ENCODE results near the gene PELI3. TPM values are rescaled to one million over a fixed set of nuclear protein-coding genes. Genes with fewer than 3 reads are reported as not detected.
"Not testable (repeated sequence)": the region's sequence is repeated elsewhere in the genome, so short reads cannot be mapped to it uniquely, and the experiment has no call there.

The PELI3 gene
- total and polyA plus RNA-seq, 2 donors: 1.5 to 2.4 TPM

GRCh38 chr11:66440101-66440939, 26.4 kb upstream of the PELI3 start:
- not testable (repeated sequence) for H3K27me3 ChIP-seq (ENCODE audit: control insufficient read depth in 2 of 2, insufficient read depth in 1 of 2, low read length in 1 of 2); H3K4me1 ChIP-seq (ENCODE audit: control insufficient read depth in 2 of 2, insufficient read depth in 2 of 2, low read length in 2 of 2); H3K27ac ChIP-seq (ENCODE audit: low read depth in 1 of 2, low read length in 1 of 2); DNase-seq (ENCODE audit: low read depth in 6 of 9, low spot score in 9 of 9); H3K4me3 ChIP-seq (ENCODE audit: low read length in 2 of 2)
- peaks cover 0 to 12% of the 10 kb centered on the region in 2 donors for H3K9me3 ChIP-seq (ENCODE audit: control insufficient read depth in 2 of 2, insufficient read depth in 1 of 2, low read length in 1 of 2)
- H3K36me3 ChIP-seq (ENCODE audit: control insufficient read depth in 2 of 2, insufficient read depth in 2 of 2, low read length in 1 of 2): peaks cover 6 to 10% of the 10 kb centered on the region in 2 donors
- 95% methylated on average over 29 of the region's 29 CpGs for WGBS

- not testable (repeated sequence) for DNase-seq (ENCODE audit: low read depth in 6 of 9, low spot score in 9 of 9); H3K27me3 ChIP-seq (ENCODE audit: control insufficient read depth in 2 of 2, insufficient read depth in 1 of 2, low read length in 1 of 2); H3K36me3 ChIP-seq (ENCODE audit: control insufficient read depth in 2 of 2, insufficient read depth in 2 of 2, low read length in 1 of 2); H3K27ac ChIP-seq (ENCODE audit: low read depth in 1 of 2, low read length in 1 of 2); H3K4me1 ChIP-seq (ENCODE audit: control insufficient read depth in 2 of 2, insufficient read depth in 2 of 2, low read length in 2 of 2); H3K4me3 ChIP-seq (ENCODE audit: low read length in 2 of 2)
- 95% methylated on average over 27 of the region's 27 CpGs for WGBS
- H3K9me3 ChIP-seq (ENCODE audit: control insufficient read depth in 2 of 2, insufficient read depth in 1 of 2, low read length in 1 of 2): peaks cover 0 to 12% of the 10 kb centered on the region in 2 donors
Observed at GRCh38 chr11:66440940-66441282, 25.8 kb upstream of the PELI3 start.

- 93% methylated on average over 4 of the region's 4 CpGs for WGBS
- no peak for DNase-seq (ENCODE audit: low read depth in 6 of 9, low spot score in 9 of 9)
Observed at GRCh38 chr11:66443602-66444001, 23.1 kb upstream of the PELI3 start.

GRCh38 chr11:66447012-66447411, 19.7 kb upstream of the PELI3 start:
- H3K9me3 ChIP-seq (ENCODE audit: control insufficient read depth in 2 of 2, insufficient read depth in 1 of 2, low read length in 1 of 2): peaks cover 0 to 12% of the 10 kb centered on the region in 2 donors
- H3K27me3 ChIP-seq (ENCODE audit: control insufficient read depth in 2 of 2, insufficient read depth in 1 of 2, low read length in 1 of 2): no peaks in the 10 kb centered on the region
- H3K4me3 ChIP-seq (ENCODE audit: low read length in 2 of 2): no peak overlapping the region
- DNase-seq (ENCODE audit: low read depth in 6 of 9, low spot score in 9 of 9): no peak
- no peak overlapping the region for H3K27ac ChIP-seq (ENCODE audit: low read depth in 1 of 2, low read length in 1 of 2)
- no peaks in the 10 kb centered on the region for H3K4me1 ChIP-seq (ENCODE audit: control insufficient read depth in 2 of 2, insufficient read depth in 2 of 2, low read length in 2 of 2)
- no peaks in the 10 kb centered on the region for H3K36me3 ChIP-seq (ENCODE audit: control insufficient read depth in 2 of 2, insufficient read depth in 2 of 2, low read length in 1 of 2)

More at GRCh38 chr11:66443602-66444001, 23.1 kb upstream of the PELI3 start:
- Histone ChIP-seq H3K4me1 (ENCODE audit: control insufficient read depth in 2 of 2, insufficient read depth in 2 of 2, low read length in 2 of 2) (no peaks in the 10 kb centered on the region), H3K9me3 (ENCODE audit: control insufficient read depth in 2 of 2, insufficient read depth in 1 of 2, low read length in 1 of 2) (peaks cover 0 to 12% of the 10 kb centered on the region in 2 donors), H3K36me3 (ENCODE audit: control insufficient read depth in 2 of 2, insufficient read depth in 2 of 2, low read length in 1 of 2) (no peaks in the 10 kb centered on the region), H3K27me3 (ENCODE audit: control insufficient read depth in 2 of 2, insufficient read depth in 1 of 2, low read length in 1 of 2) (no peaks in the 10 kb centered on the region), H3K27ac (ENCODE audit: low read depth in 1 of 2, low read length in 1 of 2) (no peak overlapping the region), H3K4me3 (ENCODE audit: low read length in 2 of 2) (no peak overlapping the region)

GRCh38 chr11:66448523-66448922, 18.2 kb upstream of the PELI3 start:
- H3K4me3 ChIP-seq (ENCODE audit: low read length in 2 of 2): no peak overlapping the region
- WGBS: 90% methylated on average over 4 of the region's 4 CpGs
- H3K36me3 ChIP-seq (ENCODE audit: control insufficient read depth in 2 of 2, insufficient read depth in 2 of 2, low read length in 1 of 2): no peaks in the 10 kb centered on the region
- H3K27ac ChIP-seq (ENCODE audit: low read depth in 1 of 2, low read length in 1 of 2): no peak overlapping the region
- H3K9me3 ChIP-seq (ENCODE audit: control insufficient read depth in 2 of 2, insufficient read depth in 1 of 2, low read length in 1 of 2): peaks cover 0 to 4% of the 10 kb centered on the region in 2 donors
- no peaks in the 10 kb centered on the region for H3K27me3 ChIP-seq (ENCODE audit: control insufficient read depth in 2 of 2, insufficient read depth in 1 of 2, low read length in 1 of 2)
- DNase-seq (ENCODE audit: low read depth in 6 of 9, low spot score in 9 of 9): no peak
- H3K4me1 ChIP-seq (ENCODE audit: control insufficient read depth in 2 of 2, insufficient read depth in 2 of 2, low read length in 2 of 2): no peaks in the 10 kb centered on the region

GRCh38 chr11:66450560-66450959, 16.1 kb upstream of the PELI3 start:
- 72% methylated on average over 4 of the region's 4 CpGs for WGBS
- no peaks in the 10 kb centered on the region for H3K9me3 ChIP-seq (ENCODE audit: control insufficient read depth in 2 of 2, insufficient read depth in 1 of 2, low read length in 1 of 2)
- H3K27me3 ChIP-seq (ENCODE audit: control insufficient read depth in 2 of 2, insufficient read depth in 1 of 2, low read length in 1 of 2): peaks cover 0 to 2% of the 10 kb centered on the region in 2 donors
- DNase-seq (ENCODE audit: low read depth in 6 of 9, low spot score in 9 of 9): no peak
- no peak overlapping the region for H3K4me3 ChIP-seq (ENCODE audit: low read length in 2 of 2)
- no peak overlapping the region for H3K27ac ChIP-seq (ENCODE audit: low read depth in 1 of 2, low read length in 1 of 2)
- no peaks in the 10 kb centered on the region for H3K36me3 ChIP-seq (ENCODE audit: control insufficient read depth in 2 of 2, insufficient read depth in 2 of 2, low read length in 1 of 2)
- peaks cover 0 to 5% of the 10 kb centered on the region in 2 donors for H3K4me1 ChIP-seq (ENCODE audit: control insufficient read depth in 2 of 2, insufficient read depth in 2 of 2, low read length in 2 of 2)

GRCh38 chr11:66451663-66452062, 15.0 kb upstream of the PELI3 start:
- Histone ChIP-seq H3K4me3 (ENCODE audit: low read length in 2 of 2) (no peak overlapping the region), H3K36me3 (ENCODE audit: control insufficient read depth in 2 of 2, insufficient read depth in 2 of 2, low read length in 1 of 2) (no peaks in the 10 kb centered on the region), H3K4me1 (ENCODE audit: control insufficient read depth in 2 of 2, insufficient read depth in 2 of 2, low read length in 2 of 2) (peaks cover 0 to 5% of the 10 kb centered on the region in 2 donors), H3K9me3 (ENCODE audit: control insufficient read depth in 2 of 2, insufficient read depth in 1 of 2, low read length in 1 of 2) (no peaks in the 10 kb centered on the region), H3K27ac (ENCODE audit: low read depth in 1 of 2, low read length in 1 of 2) (no peak overlapping the region), H3K27me3 (ENCODE audit: control insufficient read depth in 2 of 2, insufficient read depth in 1 of 2, low read length in 1 of 2) (peaks cover 0 to 2% of the 10 kb centered on the region in 2 donors)
- 97% methylated on average over 4 of the region's 4 CpGs for WGBS
- no peak for DNase-seq (ENCODE audit: low read depth in 6 of 9, low spot score in 9 of 9)

GRCh38 chr11:66454247-66454646, 12.5 kb upstream of the PELI3 start:
- 37% methylated on average over 6 of the region's 6 CpGs for WGBS

GRCh38 chr11:66454828-66455227, 11.9 kb upstream of the PELI3 start:
- no peak overlapping the region for H3K27ac ChIP-seq (ENCODE audit: low read depth in 1 of 2, low read length in 1 of 2)

More at GRCh38 chr11:66454247-66454646, 12.5 kb upstream of the PELI3 start:
- Histone ChIP-seq H3K9me3 (ENCODE audit: control insufficient read depth in 2 of 2, insufficient read depth in 1 of 2, low read length in 1 of 2) (no peaks in the 10 kb centered on the region), H3K4me1 (ENCODE audit: control insufficient read depth in 2 of 2, insufficient read depth in 2 of 2, low read length in 2 of 2) (peaks cover 0 to 5% of the 10 kb centered on the region in 2 donors), H3K4me3 (ENCODE audit: low read length in 2 of 2) (no peak overlapping the region), H3K27me3 (ENCODE audit: control insufficient read depth in 2 of 2, insufficient read depth in 1 of 2, low read length in 1 of 2) (peaks cover 0 to 2% of the 10 kb centered on the region in 2 donors), H3K27ac (ENCODE audit: low read depth in 1 of 2, low read length in 1 of 2) (no peak overlapping the region), H3K36me3 (ENCODE audit: control insufficient read depth in 2 of 2, insufficient read depth in 2 of 2, low read length in 1 of 2) (no peaks in the 10 kb centered on the region)
- no peak for DNase-seq (ENCODE audit: low read depth in 6 of 9, low spot score in 9 of 9)

More at GRCh38 chr11:66454828-66455227, 11.9 kb upstream of the PELI3 start:
- H3K36me3 ChIP-seq (ENCODE audit: control insufficient read depth in 2 of 2, insufficient read depth in 2 of 2, low read length in 1 of 2): no peaks in the 10 kb centered on the region
- H3K4me3 ChIP-seq (ENCODE audit: low read length in 2 of 2): no peak overlapping the region
- peaks cover 0 to 2% of the 10 kb centered on the region in 2 donors for H3K27me3 ChIP-seq (ENCODE audit: control insufficient read depth in 2 of 2, insufficient read depth in 1 of 2, low read length in 1 of 2)
- H3K9me3 ChIP-seq (ENCODE audit: control insufficient read depth in 2 of 2, insufficient read depth in 1 of 2, low read length in 1 of 2): no peaks in the 10 kb centered on the region
- H3K4me1 ChIP-seq (ENCODE audit: control insufficient read depth in 2 of 2, insufficient read depth in 2 of 2, low read length in 2 of 2): peaks cover 0 to 5% of the 10 kb centered on the region in 2 donors
- WGBS: 59% methylated on average over 3 of the region's 3 CpGs
- DNase-seq (ENCODE audit: low read depth in 6 of 9, low spot score in 9 of 9): no peak
